Mesenchymal stem cell (in vitro differentiated cells and primary cell): ENCODE results near the gene DPEP1.
"Not testable (repeated sequence)": the region's sequence is repeated elsewhere in the genome, so short reads cannot be mapped to it uniquely, and the experiment has no call there.

Experiments used
- DNase-seq: peaks from one replicate; pipeline ENCODE4 v3.0.0-alpha.2; 2013
- H2AFZ ChIP-seq: one replicate; pipeline ENCODE4 v1.6.1; 2013; ENCODE audit warnings: low read depth, mild to moderate bottlenecking, control low read depth, inconsistent platforms, low read length, moderate library complexity
- H2AK5ac ChIP-seq: 2 replicates; pipeline ENCODE4 v1.6.1; 2013; ENCODE audit warnings: low read length, moderate library complexity, mild to moderate bottlenecking, inconsistent platforms; ENCODE audit not compliant: severe bottlenecking
- H2BK120ac ChIP-seq: one replicate; pipeline ENCODE4 v1.6.1; 2013; ENCODE audit warnings: low read depth, mild to moderate bottlenecking, inconsistent platforms, low read length, moderate library complexity
- H2BK12ac ChIP-seq, 2 experiments: one replicate each; pipeline ENCODE4 v1.6.1; 2013; ENCODE audit warnings: inconsistent platforms in 2 of 2, low read length in 2 of 2, mild to moderate bottlenecking in 2 of 2, moderate library complexity in 2 of 2, control low read depth in 1 of 2
- H2BK15ac ChIP-seq: one replicate; pipeline ENCODE4 v1.6.1; 2013; ENCODE audit warnings: mild to moderate bottlenecking, low read depth, inconsistent platforms; ENCODE audit not compliant: poor library complexity, severe bottlenecking
- H2BK5ac ChIP-seq: 2 replicates; pipeline ENCODE4 v1.6.1; 2013; ENCODE audit warnings: low read depth, mild to moderate bottlenecking, low read length, control low read depth, inconsistent platforms; ENCODE audit not compliant: poor library complexity, severe bottlenecking
- H3K14ac ChIP-seq, 2 experiments: one replicate each; pipeline ENCODE4 v1.6.1; 2013; ENCODE audit warnings: inconsistent platforms in 2 of 2, low read length in 2 of 2, control low read depth in 1 of 2, mild to moderate bottlenecking in 1 of 2, moderate library complexity in 1 of 2
- H3K18ac ChIP-seq, 2 experiments: one replicate each; pipeline ENCODE4 v1.6.1; 2013; ENCODE audit warnings: inconsistent platforms in 2 of 2, low read length in 2 of 2, control low read depth in 1 of 2, low read depth in 1 of 2, mild to moderate bottlenecking in 1 of 2
- H3K23ac ChIP-seq, 2 experiments: one replicate each; pipeline ENCODE4 v1.6.1; 2013; ENCODE audit warnings: inconsistent platforms in 2 of 2, low read length in 2 of 2, mild to moderate bottlenecking in 2 of 2, moderate library complexity in 2 of 2, control low read depth in 1 of 2
- H3K27ac ChIP-seq: 2 replicates; pipeline ENCODE4 v1.5.1; 2013; ENCODE audit warnings: mild to moderate bottlenecking, moderate library complexity, low read length, control low read depth, inconsistent platforms; ENCODE audit not compliant: poor library complexity, severe bottlenecking
- H3K27me3 ChIP-seq, 2 experiments: 2 replicates each; pipeline versions ENCODE4 v1.6.1 to v1.7.0; 2013; ENCODE audit warnings: low read length in 2 of 2, mild to moderate bottlenecking in 2 of 2, moderate library complexity in 2 of 2, control low read depth in 1 of 2, inconsistent platforms in 1 of 2; ENCODE audit not compliant: control insufficient read depth in 1 of 2, insufficient read depth in 1 of 2
- H3K36me3 ChIP-seq, 2 experiments: 2 replicates each; pipeline versions ENCODE4 v1.6.1 to v1.7.0; 2013; ENCODE audit warnings: low read length in 2 of 2, control low read depth in 1 of 2, inconsistent platforms in 1 of 2, low read depth in 1 of 2, mild to moderate bottlenecking in 1 of 2; ENCODE audit not compliant: insufficient read depth in 2 of 2, control insufficient read depth in 1 of 2
- H3K4ac ChIP-seq, 2 experiments: one replicate each; pipeline ENCODE4 v1.6.1; 2013; ENCODE audit warnings: inconsistent platforms in 2 of 2, low read length in 2 of 2, mild to moderate bottlenecking in 2 of 2, moderate library complexity in 2 of 2, control low read depth in 1 of 2, low read depth in 1 of 2
- H3K4me1 ChIP-seq: 2 replicates; pipeline ENCODE4 v1.6.1; 2013; ENCODE audit warnings: low read depth, low read length, control low read depth; ENCODE audit not compliant: control insufficient read depth, insufficient read depth
- H3K4me2 ChIP-seq: 2 replicates; pipeline ENCODE4 v1.6.1; 2013; ENCODE audit warnings: low read length, mild to moderate bottlenecking, inconsistent platforms; ENCODE audit not compliant: poor library complexity, severe bottlenecking
- H3K4me3 ChIP-seq, 2 experiments: 2 replicates each; pipeline versions ENCODE4 v1.5.1 to v1.7.0; 2013; ENCODE audit warnings: low read length in 2 of 2, mild to moderate bottlenecking in 2 of 2, control low read depth in 1 of 2, low read depth in 1 of 2; ENCODE audit not compliant: insufficient read depth in 1 of 2
- H3K79me1 ChIP-seq: replicated peaks from 2 replicates; pipeline ENCODE4 v1.6.1; 2013; ENCODE audit warnings: mild to moderate bottlenecking, control low read depth, low read length, inconsistent platforms; ENCODE audit not compliant: poor library complexity, severe bottlenecking
- H3K9ac ChIP-seq: 2 replicates; pipeline ENCODE4 v1.7.0; 2013; ENCODE audit warnings: mild to moderate bottlenecking, low read length, moderate library complexity
- H3K9me3 ChIP-seq: 2 replicates; pipeline ENCODE4 v1.7.0; 2013; ENCODE audit warnings: mild to moderate bottlenecking, low read length; ENCODE audit not compliant: control insufficient read depth
- H4K8ac ChIP-seq: one replicate; pipeline ENCODE4 v1.6.1; 2013; ENCODE audit warnings: inconsistent platforms, mild to moderate bottlenecking, low read length, moderate library complexity
- H4K91ac ChIP-seq: one replicate; pipeline ENCODE4 v1.6.1; 2013; ENCODE audit warnings: mild to moderate bottlenecking, low read length, inconsistent platforms
- WGBS: methylation state at CpG from one replicate; pipeline ENCODE4 v1.1.7; 2013; ENCODE audit warnings: mixed read lengths; 5-methylcytosine and 5-hydroxymethylcytosine counted together

Gene DPEP1

GRCh38 chr16:89669755-89670154, 56.3 kb downstream of the DPEP1 start:
- Histone ChIP-seq H4K8ac (no peak overlapping the region), H2BK5ac (no peak overlapping the region), H3K9me3 (no peaks in the 10 kb centered on the region), H2AK5ac (no peak overlapping the region), H3K4me3 (no peak overlapping the region), H3K4me2 (no peak overlapping the region), H3K79me1 (peaks cover 5% of the 10 kb centered on the region), H3K14ac (no peak overlapping the region), H2BK120ac (no peak overlapping the region), H3K18ac (no peak overlapping the region), H3K9ac (no peak overlapping the region), H3K27ac (no peak overlapping the region), H3K23ac (peak overlapping the region in 1 of 2 experiments; percentile 42), H2BK15ac (no peak overlapping the region), H3K27me3 (no peaks in the 10 kb centered on the region), H4K91ac (no peak overlapping the region), H2BK12ac (no peak overlapping the region), H2AFZ (no peak overlapping the region), H3K4ac (no peak overlapping the region), H3K36me3 (peaks cover 2 to 23% of the 10 kb centered on the region in 2 experiments), H3K4me1 (peaks cover 11% of the 10 kb centered on the region)
- WGBS: 95% methylated on average over 13 of the region's 13 CpGs
- no peak for DNase-seq

- Histone ChIP-seq H3K9me3 (no peaks in the 10 kb centered on the region), H2AK5ac (no peak overlapping the region), H3K23ac (no peak overlapping the region), H3K14ac (peak overlapping the region in 1 of 2 experiments; percentile 36), H4K8ac (peak overlapping the region; percentile 5), H3K27ac (no peak overlapping the region), H2BK15ac (no peak overlapping the region), H3K4me2 (no peak overlapping the region), H3K4me1 (peaks cover 11% of the 10 kb centered on the region), H3K9ac (no peak overlapping the region), H3K27me3 (no peaks in the 10 kb centered on the region), H3K4ac (no peak overlapping the region), H3K79me1 (peaks cover 3% of the 10 kb centered on the region), H2AFZ (no peak overlapping the region), H2BK120ac (no peak overlapping the region), H3K36me3 (peaks cover 0 to 18% of the 10 kb centered on the region in 2 experiments), H3K18ac (no peak overlapping the region), H3K4me3 (no peak overlapping the region), H4K91ac (no peak overlapping the region), H2BK12ac (no peak overlapping the region), H2BK5ac (no peak overlapping the region)
- peak; percentile 58 for DNase-seq
- WGBS: 89% methylated on average over 7 of the region's 10 CpGs
Measured at GRCh38 chr16:89670496-89671431, 57.3 kb downstream of the DPEP1 start.

GRCh38 chr16:89671565-89671964, 58.1 kb downstream of the DPEP1 start:
- H4K8ac ChIP-seq: not testable (repeated sequence)
- WGBS: 100% methylated on average over 3 of the region's 4 CpGs

GRCh38 chr16:89672177-89672941, 58.9 kb downstream of the DPEP1 start:
- Histone ChIP-seq H4K91ac (no peak overlapping the region), H2AK5ac (no peak overlapping the region), H3K79me1 (peaks cover 2% of the 10 kb centered on the region), H2BK12ac (no peak overlapping the region), H3K27ac (no peak overlapping the region), H3K27me3 (no peaks in the 10 kb centered on the region), H3K36me3 (peaks cover 0 to 18% of the 10 kb centered on the region in 2 experiments), H2BK15ac (no peak overlapping the region), H3K4me3 (no peak overlapping the region), H2BK120ac (no peak overlapping the region), H3K9ac (no peak overlapping the region), H3K4ac (no peak overlapping the region), H3K23ac (no peak overlapping the region), H4K8ac (no peak overlapping the region), H3K18ac (no peak overlapping the region), H2BK5ac (no peak overlapping the region), H2AFZ (no peak overlapping the region), H3K4me1 (peaks cover 11% of the 10 kb centered on the region), H3K9me3 (no peaks in the 10 kb centered on the region), H3K4me2 (no peak overlapping the region), H3K14ac (no peak overlapping the region)
- no peak for DNase-seq
- WGBS: 93% methylated on average over 16 of the region's 16 CpGs

More at GRCh38 chr16:89671565-89671964, 58.1 kb downstream of the DPEP1 start:
- not testable (repeated sequence) for H2BK15ac ChIP-seq, H3K4me2 ChIP-seq, H4K91ac ChIP-seq, H2AK5ac ChIP-seq, H3K79me1 ChIP-seq, H2AFZ ChIP-seq, H3K9ac ChIP-seq, H3K4me3 ChIP-seq, H3K27me3 ChIP-seq, H2BK120ac ChIP-seq, DNase-seq, H3K14ac ChIP-seq, H3K4ac ChIP-seq, H3K23ac ChIP-seq, H2BK5ac ChIP-seq, H3K27ac ChIP-seq, H3K9me3 ChIP-seq, H3K18ac ChIP-seq, H2BK12ac ChIP-seq
- peaks cover 11% of the 10 kb centered on the region for H3K4me1 ChIP-seq
- peaks cover 0 to 18% of the 10 kb centered on the region in 2 experiments for H3K36me3 ChIP-seq
